Measurements from ENCODE around the gene PKHD1. TPM values are rescaled to one million over a fixed set of nuclear protein-coding genes. Genes with fewer than 3 reads are reported as not detected.
A peak's percentile ranks its signal among the peaks of the same experiment; 100 is the strongest.

Gene PKHD1
- total RNA-seq, 1 experiment from 2014 or later = not detected

- no peaks in the 10 kb centered on the region for H3K9me3 Mint-ChIP-seq (ENCODE audit: unreplicated experiment)
- no peak for TF ChIP-seq CTCF (IDR thresholded peaks at IDR 0.05; ENCODE audit: unreplicated experiment)
- H3K4me1 Mint-ChIP-seq (ENCODE audit: insufficient read depth, unreplicated experiment) = no peaks in the 10 kb centered on the region
- H3K4me3 Mint-ChIP-seq (ENCODE audit: unreplicated experiment) = no peak overlapping the region
- ChIA-PET POLR2A (interaction anchor here (0.8 kb wide), 1 partner anchor 19 kb away, joined by 3 read pairs; no protein-coding TSS in a partner anchor), CTCF (no interaction called here)
- no peak overlapping the region for H3K27ac Mint-ChIP-seq (ENCODE audit: low read depth, unreplicated experiment)
- BruUV-seq (replicated peaks) = no TSS peak
- DNase-seq (ENCODE audit: unreplicated experiment) = no peak
- no peaks in the 10 kb centered on the region for H3K27me3 Mint-ChIP-seq (ENCODE audit: insufficient read depth, unreplicated experiment)
- intact Hi-C loops (cut with micrococcal nuclease) = no loop called here
- no peaks in the 10 kb centered on the region for H3K36me3 Mint-ChIP-seq (ENCODE audit: insufficient read depth, unreplicated experiment)
Measured at GRCh38 chr6:51660767-51661166, 426.6 kb downstream of the PKHD1 start.

GRCh38 chr6:51657491-51657890, 429.9 kb downstream of the PKHD1 start:
- ChIA-PET POLR2A (no interaction called here), CTCF (interaction anchor here (1.0 kb wide), 1 partner anchor 9 kb away, joined by 3 read pairs; no protein-coding TSS in a partner anchor)
- H3K27me3 Mint-ChIP-seq (ENCODE audit: insufficient read depth, unreplicated experiment) = no peaks in the 10 kb centered on the region
- H3K27ac Mint-ChIP-seq (ENCODE audit: low read depth, unreplicated experiment) = no peak overlapping the region
- no peaks in the 10 kb centered on the region for H3K36me3 Mint-ChIP-seq (ENCODE audit: insufficient read depth, unreplicated experiment)
- BruUV-seq (replicated peaks) = no TSS peak
- intact Hi-C loops (cut with micrococcal nuclease) = no loop called here
- H3K4me1 Mint-ChIP-seq (ENCODE audit: insufficient read depth, unreplicated experiment) = peaks cover 21% of the 10 kb centered on the region
- no peak for DNase-seq (ENCODE audit: unreplicated experiment)
- TF ChIP-seq CTCF (IDR thresholded peaks at IDR 0.05; ENCODE audit: unreplicated experiment) = no peak
- no peak overlapping the region for H3K4me3 Mint-ChIP-seq (ENCODE audit: unreplicated experiment)
- H3K9me3 Mint-ChIP-seq (ENCODE audit: unreplicated experiment) = no peaks in the 10 kb centered on the region

DNA sequence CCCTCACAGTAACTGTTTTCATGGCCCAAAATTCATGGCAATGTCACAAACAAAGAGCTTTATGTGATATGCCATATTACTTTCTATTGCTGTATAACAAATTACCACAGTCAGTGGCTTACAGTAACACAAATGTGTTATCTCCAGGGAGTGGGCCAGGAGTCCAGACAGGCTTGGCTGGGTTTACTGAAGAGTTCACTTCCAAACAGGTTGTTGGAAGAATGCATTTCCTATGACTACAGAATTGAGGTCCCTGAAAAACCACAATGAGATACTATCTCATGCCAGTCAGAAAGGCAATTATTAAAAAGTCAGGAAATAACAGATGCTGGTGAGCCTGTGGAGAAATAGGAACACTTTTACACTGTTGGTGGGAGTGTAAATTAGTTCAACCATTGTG, 431.9 kb downstream of the PKHD1 start:
- TF ChIP-seq CTCF (IDR thresholded peaks at IDR 0.05; ENCODE audit: unreplicated experiment) = no peak
- H3K36me3 Mint-ChIP-seq (ENCODE audit: insufficient read depth, unreplicated experiment) = no peaks in the 10 kb centered on the region
- DNase-seq (ENCODE audit: unreplicated experiment) = no peak
- intact Hi-C loops (cut with micrococcal nuclease) = no loop called here
- ChIA-PET POLR2A (no interaction called here), CTCF (interaction anchor here (0.6 kb wide), 1 partner anchor 58 kb away, joined by 3 read pairs; no protein-coding TSS in a partner anchor)
- H3K27me3 Mint-ChIP-seq (ENCODE audit: insufficient read depth, unreplicated experiment) = no peaks in the 10 kb centered on the region
- no peaks in the 10 kb centered on the region for H3K9me3 Mint-ChIP-seq (ENCODE audit: unreplicated experiment)
- H3K4me1 Mint-ChIP-seq (ENCODE audit: insufficient read depth, unreplicated experiment) = peaks cover 21% of the 10 kb centered on the region
- BruUV-seq (replicated peaks) = no TSS peak
- no peak overlapping the region for H3K4me3 Mint-ChIP-seq (ENCODE audit: unreplicated experiment)
- H3K27ac Mint-ChIP-seq (ENCODE audit: low read depth, unreplicated experiment) = peak overlapping the region; percentile 59

DNA sequence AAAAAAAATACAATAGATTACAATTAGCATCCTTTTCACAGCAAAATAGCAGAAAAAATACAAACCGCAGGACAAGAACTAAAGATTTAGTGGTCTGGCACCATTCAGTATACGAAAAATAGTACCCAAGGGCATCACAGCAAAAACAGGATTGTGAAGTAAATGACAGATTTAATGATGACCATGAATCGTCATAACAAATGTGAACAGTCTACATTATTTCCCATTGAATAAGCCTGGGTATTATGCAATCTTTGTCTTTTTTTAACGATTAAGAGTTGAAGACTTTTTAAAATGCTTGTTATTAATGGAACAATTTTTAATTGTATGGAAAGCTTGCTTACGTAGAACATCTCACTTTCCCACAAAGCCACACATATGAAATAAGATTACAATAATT, 432.8 kb downstream of the PKHD1 start:
- BruUV-seq (replicated peaks) = no TSS peak
- no peaks in the 10 kb centered on the region for H3K27me3 Mint-ChIP-seq (ENCODE audit: insufficient read depth, unreplicated experiment)
- DNase-seq (ENCODE audit: unreplicated experiment) = peak; percentile 63
- POLR2A ChIA-PET = interaction anchor here (0.6 to 1.0 kb wide), 2 partner anchors 19 to 42 kb away, joined by 3 to 4 read pairs; no protein-coding TSS in a partner anchor
- peak overlapping the region; percentile 59 for H3K27ac Mint-ChIP-seq (ENCODE audit: low read depth, unreplicated experiment)
- no peaks in the 10 kb centered on the region for H3K36me3 Mint-ChIP-seq (ENCODE audit: insufficient read depth, unreplicated experiment)
- intact Hi-C loops (cut with micrococcal nuclease) = no loop called here
- TF ChIP-seq CTCF (IDR thresholded peaks at IDR 0.05; ENCODE audit: unreplicated experiment) = no peak
- H3K9me3 Mint-ChIP-seq (ENCODE audit: unreplicated experiment) = no peaks in the 10 kb centered on the region
- H3K4me1 Mint-ChIP-seq (ENCODE audit: insufficient read depth, unreplicated experiment) = peaks cover 21% of the 10 kb centered on the region
- CTCF ChIA-PET = interaction anchor here (1.0 kb wide), 1 partner anchor 35 kb away, joined by 3 read pairs; no protein-coding TSS in a partner anchor
- no peak overlapping the region for H3K4me3 Mint-ChIP-seq (ENCODE audit: unreplicated experiment)

Measured in MCF 10A (cell line).